ENCODE results near the gene EXOC4.

Gene EXOC4

DNA sequence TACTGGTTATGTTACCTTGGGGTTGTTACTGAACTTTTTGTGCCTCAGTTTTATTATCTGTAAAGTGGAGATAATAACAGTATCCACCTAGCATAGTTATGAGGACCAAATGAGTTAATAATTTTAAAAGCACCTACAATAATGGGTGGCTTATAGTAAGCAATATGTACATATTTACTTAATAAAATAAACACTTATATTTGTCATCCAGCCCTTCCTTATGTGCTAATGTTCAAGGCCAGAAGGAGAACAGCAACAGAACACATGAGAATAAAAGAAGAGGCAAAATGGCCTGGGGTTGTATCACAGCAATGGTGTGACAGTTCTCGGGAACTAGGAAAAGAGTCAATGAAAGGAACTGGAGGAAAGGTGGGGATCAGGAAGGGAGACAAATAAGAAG lies 618.9 kb downstream of the EXOC4 start:
- TF ChIP-seq EZH2phosphoT487 (IDR thresholded peaks at IDR 0.05; ENCODE audit: borderline replicate concordance, low read length), result no peak
- TF ChIP-seq, protein P1, sequence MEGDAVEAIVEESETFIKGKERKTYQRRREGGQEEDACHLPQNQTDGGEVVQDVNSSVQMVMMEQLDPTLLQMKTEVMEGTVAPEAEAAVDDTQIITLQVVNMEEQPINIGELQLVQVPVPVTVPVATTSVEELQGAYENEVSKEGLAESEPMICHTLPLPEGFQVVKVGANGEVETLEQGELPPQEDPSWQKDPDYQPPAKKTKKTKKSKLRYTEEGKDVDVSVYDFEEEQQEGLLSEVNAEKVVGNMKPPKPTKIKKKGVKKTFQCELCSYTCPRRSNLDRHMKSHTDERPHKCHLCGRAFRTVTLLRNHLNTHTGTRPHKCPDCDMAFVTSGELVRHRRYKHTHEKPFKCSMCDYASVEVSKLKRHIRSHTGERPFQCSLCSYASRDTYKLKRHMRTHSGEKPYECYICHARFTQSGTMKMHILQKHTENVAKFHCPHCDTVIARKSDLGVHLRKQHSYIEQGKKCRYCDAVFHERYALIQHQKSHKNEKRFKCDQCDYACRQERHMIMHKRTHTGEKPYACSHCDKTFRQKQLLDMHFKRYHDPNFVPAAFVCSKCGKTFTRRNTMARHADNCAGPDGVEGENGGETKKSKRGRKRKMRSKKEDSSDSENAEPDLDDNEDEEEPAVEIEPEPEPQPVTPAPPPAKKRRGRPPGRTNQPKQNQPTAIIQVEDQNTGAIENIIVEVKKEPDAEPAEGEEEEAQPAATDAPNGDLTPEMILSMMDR (IDR thresholded peaks at IDR 0.05; ENCODE audit: low read depth, low read length, poor library complexity, severe bottlenecking), result no peak
- Histone ChIP-seq H4K20me1 (ENCODE audit: control insufficient read depth, insufficient read depth, low read depth, low read length) (no peaks in the 10 kb centered on the region), H3K4me1 (ENCODE audit: control insufficient read depth, low read length) (no peaks in the 10 kb centered on the region), H3K9me2 (replicated peaks; ENCODE audit: control insufficient read depth, low read length) (no peaks in the 10 kb centered on the region), H3K36me3 (ENCODE audit: control insufficient read depth, low read length) (no peaks in the 10 kb centered on the region), H3K27ac (ENCODE audit: low read depth, low read length) (no peak overlapping the region), H3K9me3 (ENCODE audit: control insufficient read depth, insufficient read depth, low read length) (no peaks in the 10 kb centered on the region), H3K4me2 (ENCODE audit: low read length) (no peak overlapping the region), H3K27me3 (ENCODE audit: control insufficient read depth, low read length) (no peaks in the 10 kb centered on the region), H3K79me2 (ENCODE audit: control insufficient read depth, low read length) (no peaks in the 10 kb centered on the region), H3K4me3 (ENCODE audit: low read length) (no peak overlapping the region), H3F3A (ENCODE audit: control insufficient read depth, insufficient read depth) (no peaks in the 10 kb centered on the region)

GRCh38 chr7:133873187-133873586 lies 620.3 kb downstream of the EXOC4 start:
- Histone ChIP-seq H3F3A (ENCODE audit: control insufficient read depth, insufficient read depth) (no peaks in the 10 kb centered on the region), H3K4me1 (ENCODE audit: control insufficient read depth, low read length) (no peaks in the 10 kb centered on the region)

DNA sequence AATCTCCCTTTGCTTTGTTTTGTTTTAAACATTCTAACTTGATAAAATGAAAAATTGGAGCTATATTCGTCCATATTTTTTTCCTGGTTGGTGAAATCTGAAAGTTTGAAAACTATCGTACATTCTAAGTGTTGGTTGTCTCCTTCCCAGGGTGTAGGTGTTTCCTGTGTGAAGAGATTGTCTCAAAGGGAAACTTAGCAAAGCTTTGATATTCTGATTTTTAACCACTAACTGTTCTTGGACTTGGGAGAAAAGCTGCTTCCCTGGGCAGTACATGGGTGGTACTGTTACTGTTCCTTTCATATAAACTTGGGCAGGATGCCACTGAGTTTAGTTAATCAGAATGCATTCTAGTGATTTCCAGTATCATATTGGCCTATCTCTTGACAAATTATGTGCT lies 620.8 kb downstream of the EXOC4 start:
- TF ChIP-seq, protein P1 (IDR thresholded peaks at IDR 0.05; ENCODE audit: low read depth, low read length, poor library complexity, severe bottlenecking), result no peak
- no peak for TF ChIP-seq EZH2phosphoT487 (IDR thresholded peaks at IDR 0.05; ENCODE audit: borderline replicate concordance, low read length)
- Histone ChIP-seq H3K79me2 (ENCODE audit: control insufficient read depth, low read length) (no peaks in the 10 kb centered on the region), H3K4me3 (ENCODE audit: low read length) (no peak overlapping the region), H3K4me1 (ENCODE audit: control insufficient read depth, low read length) (no peaks in the 10 kb centered on the region), H3K27me3 (ENCODE audit: control insufficient read depth, low read length) (no peaks in the 10 kb centered on the region), H3K36me3 (ENCODE audit: control insufficient read depth, low read length) (no peaks in the 10 kb centered on the region), H3F3A (ENCODE audit: control insufficient read depth, insufficient read depth) (no peaks in the 10 kb centered on the region), H3K4me2 (ENCODE audit: low read length) (no peak overlapping the region), H3K27ac (ENCODE audit: low read depth, low read length) (no peak overlapping the region), H3K9me2 (replicated peaks; ENCODE audit: control insufficient read depth, low read length) (no peaks in the 10 kb centered on the region), H3K9me3 (ENCODE audit: control insufficient read depth, insufficient read depth, low read length) (no peaks in the 10 kb centered on the region), H4K20me1 (ENCODE audit: control insufficient read depth, insufficient read depth, low read depth, low read length) (no peaks in the 10 kb centered on the region)

More at GRCh38 chr7:133873187-133873586, 620.3 kb downstream of the EXOC4 start:
- Histone ChIP-seq H3K36me3 (ENCODE audit: control insufficient read depth, low read length) (no peaks in the 10 kb centered on the region), H3K4me3 (ENCODE audit: low read length) (no peak overlapping the region), H3K9me2 (replicated peaks; ENCODE audit: control insufficient read depth, low read length) (no peaks in the 10 kb centered on the region), H3K79me2 (ENCODE audit: control insufficient read depth, low read length) (no peaks in the 10 kb centered on the region), H4K20me1 (ENCODE audit: control insufficient read depth, insufficient read depth, low read depth, low read length) (no peaks in the 10 kb centered on the region), H3K27ac (ENCODE audit: low read depth, low read length) (no peak overlapping the region), H3K27me3 (ENCODE audit: control insufficient read depth, low read length) (no peaks in the 10 kb centered on the region), H3K9me3 (ENCODE audit: control insufficient read depth, insufficient read depth, low read length) (no peaks in the 10 kb centered on the region), H3K4me2 (ENCODE audit: low read length) (no peak overlapping the region)
- TF ChIP-seq, protein P1 (IDR thresholded peaks at IDR 0.05; ENCODE audit: low read depth, low read length, poor library complexity, severe bottlenecking), result no peak
- no peak for TF ChIP-seq EZH2phosphoT487 (IDR thresholded peaks at IDR 0.05; ENCODE audit: borderline replicate concordance, low read length)

DNA sequence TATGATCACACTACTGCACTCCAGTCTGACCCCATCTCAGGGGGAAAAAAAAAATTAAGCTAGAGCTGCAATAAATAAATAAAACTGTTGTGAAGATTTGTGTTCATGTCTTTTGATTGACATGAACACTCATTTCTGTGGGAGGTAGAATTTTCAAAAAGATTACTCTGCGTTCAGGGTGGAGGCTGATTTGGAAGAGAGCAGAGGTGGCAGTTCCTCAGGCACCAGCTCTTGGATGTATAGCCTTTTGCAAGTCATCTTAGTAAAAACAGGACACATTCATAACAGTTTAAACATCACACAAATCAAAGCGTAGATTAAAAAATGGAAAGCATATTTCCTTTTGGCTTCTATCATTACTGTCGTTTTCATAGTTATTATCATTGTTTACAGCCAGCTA lies 630.7 kb downstream of the EXOC4 start:
- Histone ChIP-seq H3K27me3 (ENCODE audit: control insufficient read depth, low read length) (no peaks in the 10 kb centered on the region), H3K9me2 (replicated peaks; ENCODE audit: control insufficient read depth, low read length) (no peaks in the 10 kb centered on the region), H4K20me1 (ENCODE audit: control insufficient read depth, insufficient read depth, low read depth, low read length) (no peaks in the 10 kb centered on the region), H3K9me3 (ENCODE audit: control insufficient read depth, insufficient read depth, low read length) (no peaks in the 10 kb centered on the region), H3K4me3 (ENCODE audit: low read length) (no peak overlapping the region), H3K4me2 (ENCODE audit: low read length) (no peak overlapping the region), H3K27ac (ENCODE audit: low read depth, low read length) (no peak overlapping the region), H3K36me3 (ENCODE audit: control insufficient read depth, low read length) (no peaks in the 10 kb centered on the region), H3F3A (ENCODE audit: control insufficient read depth, insufficient read depth) (no peaks in the 10 kb centered on the region), H3K79me2 (ENCODE audit: control insufficient read depth, low read length) (no peaks in the 10 kb centered on the region), H3K4me1 (ENCODE audit: control insufficient read depth, low read length) (no peaks in the 10 kb centered on the region)
- TF ChIP-seq, protein P1 (IDR thresholded peaks at IDR 0.05; ENCODE audit: low read depth, low read length, poor library complexity, severe bottlenecking), result no peak
- TF ChIP-seq EZH2phosphoT487 (IDR thresholded peaks at IDR 0.05; ENCODE audit: borderline replicate concordance, low read length), result no peak

Measured in DOHH2 (cell line).